Stimulated activated CD4-positive, alpha-beta T cell treated with anti-CD3 and anti-CD28 coated beads, TNF-alpha, amount 100 ng/mL, for 48 hours (primary cell): Measurements from ENCODE around the gene DCLK1.
A peak's percentile ranks its signal among the peaks of the same experiment; 100 is the strongest.
"Not testable (repeated sequence)": the region's sequence is repeated elsewhere in the genome, so short reads cannot be mapped to it uniquely, and the experiment has no call there.

Experiments used
- DNase-seq, 3 donors: peaks; one replicate each; pipeline ENCODE4 v3.0.0-alpha.2; 2020; ENCODE audit warnings: low read depth in 3 of 3

The DCLK1 gene

DNA sequence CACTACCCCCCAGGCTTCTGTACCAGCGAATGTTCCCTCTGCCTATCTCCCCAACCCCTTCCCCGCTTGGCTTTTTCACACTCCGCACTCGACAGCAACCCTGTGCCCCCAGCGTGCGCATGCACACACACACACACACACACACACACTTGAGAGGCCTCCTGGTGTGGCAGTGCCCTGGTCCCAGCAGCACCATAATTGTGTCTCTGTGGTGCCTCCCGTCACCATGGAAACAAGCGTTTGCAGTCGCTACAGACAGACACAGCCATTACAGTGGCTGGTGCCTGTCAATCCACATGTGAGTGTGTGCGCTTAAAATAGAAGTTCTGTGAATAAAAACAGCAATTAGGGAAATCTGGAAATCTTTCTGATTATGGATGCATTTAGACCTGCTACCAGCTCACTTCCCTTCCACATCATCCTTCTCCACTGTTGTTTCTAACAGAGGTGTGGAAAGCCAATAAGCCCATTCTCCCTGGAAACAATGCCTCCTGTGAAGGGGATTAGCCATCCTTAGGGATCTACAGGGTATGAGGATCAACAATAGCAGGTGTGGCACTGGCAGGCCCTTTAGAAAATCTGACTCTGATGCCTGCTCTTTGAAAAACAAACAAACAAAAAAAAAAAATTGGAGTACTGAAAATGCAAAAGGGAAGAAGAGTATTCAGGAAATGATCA is 146.3 kb downstream of the DCLK1 start:
- no peak for DNase-seq

DNA sequence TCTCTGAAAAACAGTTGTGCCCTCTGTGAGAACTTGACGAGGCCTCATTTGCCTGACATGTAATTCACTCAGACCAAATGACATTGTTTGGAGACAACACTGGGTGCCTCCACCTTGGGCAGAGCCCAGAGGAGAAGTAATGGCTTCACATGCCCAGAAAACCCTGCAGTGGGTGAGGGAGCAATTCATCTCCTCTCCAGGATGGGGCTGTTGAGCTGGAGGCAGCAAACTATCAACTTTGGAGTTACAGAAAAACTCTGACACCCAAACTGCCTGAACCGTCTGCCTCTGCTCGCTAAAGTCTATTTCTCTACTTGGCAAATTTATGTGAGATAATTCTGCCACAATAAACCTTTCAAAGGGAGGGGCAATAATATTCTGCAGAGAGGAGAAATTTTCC is 146.9 kb downstream of the DCLK1 start:
- no peak for DNase-seq

DNA sequence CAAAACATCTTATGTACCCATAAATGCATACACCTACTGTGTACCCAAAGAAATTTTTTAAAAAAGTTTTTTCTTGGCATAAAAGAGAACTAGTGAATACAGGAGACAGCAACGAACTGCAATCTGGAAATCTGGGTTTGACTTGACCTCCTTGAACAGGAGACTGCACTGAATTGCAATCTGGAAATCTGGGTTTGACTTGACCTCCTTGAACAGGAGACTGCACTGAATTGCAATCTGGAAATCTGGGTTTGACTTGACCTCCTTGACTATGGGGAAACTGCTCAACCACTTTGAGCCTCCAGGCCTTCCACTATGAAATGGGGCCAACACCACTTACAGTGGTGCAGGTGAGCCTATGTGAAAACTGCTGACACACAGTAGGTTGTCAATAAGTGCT is 147.5 kb downstream of the DCLK1 start:
- DNase-seq: not testable (repeated sequence)

DNA sequence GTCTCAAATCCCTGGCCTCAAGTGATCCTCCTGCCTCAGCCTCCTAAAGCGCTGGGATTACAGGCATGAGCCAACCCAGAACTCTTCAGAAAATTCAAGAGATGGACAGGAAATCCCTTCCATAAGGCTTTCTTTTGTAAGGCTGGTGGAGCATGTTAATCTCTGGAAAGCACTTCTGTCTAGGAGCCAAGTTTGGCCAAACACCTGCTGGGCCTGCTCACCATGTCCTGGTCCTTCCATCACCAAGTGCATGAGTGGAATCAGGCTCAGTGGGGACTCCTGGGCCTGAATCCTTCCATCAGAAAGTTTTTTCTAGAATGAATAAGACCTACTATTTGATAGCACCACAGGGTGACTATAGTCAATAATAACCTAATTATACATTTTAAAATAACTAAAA is 148.0 kb downstream of the DCLK1 start:
- DNase-seq: no peak

DNA sequence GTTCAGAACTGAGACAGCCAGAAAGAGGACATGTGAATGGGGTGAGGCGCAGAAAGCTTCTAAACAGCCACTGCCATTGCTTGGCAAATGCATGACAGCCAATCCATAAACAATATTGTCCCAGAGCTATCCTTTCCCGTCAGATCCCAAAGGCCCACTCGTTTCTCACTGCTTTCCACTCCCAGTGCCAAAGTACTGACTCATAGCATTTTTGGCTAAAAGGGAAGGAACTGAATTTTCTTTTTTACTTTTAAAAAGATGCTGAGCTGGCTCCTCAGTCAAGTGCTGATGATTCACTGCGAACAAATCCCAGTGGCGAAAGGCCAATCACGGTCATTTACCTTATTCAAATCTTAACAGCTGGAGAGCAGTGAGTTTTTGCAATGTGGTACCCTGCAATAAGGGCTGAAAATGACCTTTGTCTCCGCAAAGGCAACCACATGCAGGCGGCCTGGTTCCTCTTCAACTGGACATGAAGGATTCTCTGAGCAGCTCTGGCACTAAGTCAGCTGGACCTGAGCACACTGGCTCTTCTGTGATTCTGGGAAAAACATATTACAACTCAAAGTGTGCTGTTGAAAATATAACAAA is 151.7 kb downstream of the DCLK1 start:
- DNase-seq: no peak

DNA sequence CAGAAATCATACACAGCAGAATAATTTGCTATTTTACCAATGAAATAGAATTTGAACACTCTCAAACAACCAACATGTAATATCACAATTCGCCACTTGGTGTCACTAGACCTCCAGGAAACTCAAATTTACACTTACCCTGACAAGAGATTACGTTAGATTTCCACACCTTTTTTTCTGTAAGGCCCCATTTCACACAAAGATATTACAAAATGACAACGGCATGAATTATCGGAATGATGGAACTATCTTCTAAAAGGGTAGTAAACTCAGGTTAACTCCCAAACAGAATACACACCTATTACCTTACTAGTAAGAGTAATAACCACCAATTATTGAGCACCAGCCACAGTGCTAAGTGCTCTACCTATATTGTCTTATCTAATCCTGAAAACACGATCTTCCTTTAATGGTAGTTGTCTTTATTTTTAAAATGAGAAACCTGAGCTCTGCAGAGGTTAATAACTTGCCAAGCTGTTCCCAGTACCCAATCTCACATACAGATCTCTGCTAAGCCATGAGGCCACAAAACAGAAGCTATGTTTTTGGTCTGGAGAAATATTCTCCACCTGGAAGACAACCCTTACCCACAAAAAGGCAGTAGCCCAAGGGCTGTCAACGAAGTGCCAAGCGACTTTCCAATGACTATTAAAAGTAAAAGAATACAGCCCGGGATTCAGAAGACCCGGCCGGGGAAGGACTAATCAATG is 152.4 kb downstream of the DCLK1 start:
- peak in 1 of 3 donors; percentile 7 for DNase-seq

DNA sequence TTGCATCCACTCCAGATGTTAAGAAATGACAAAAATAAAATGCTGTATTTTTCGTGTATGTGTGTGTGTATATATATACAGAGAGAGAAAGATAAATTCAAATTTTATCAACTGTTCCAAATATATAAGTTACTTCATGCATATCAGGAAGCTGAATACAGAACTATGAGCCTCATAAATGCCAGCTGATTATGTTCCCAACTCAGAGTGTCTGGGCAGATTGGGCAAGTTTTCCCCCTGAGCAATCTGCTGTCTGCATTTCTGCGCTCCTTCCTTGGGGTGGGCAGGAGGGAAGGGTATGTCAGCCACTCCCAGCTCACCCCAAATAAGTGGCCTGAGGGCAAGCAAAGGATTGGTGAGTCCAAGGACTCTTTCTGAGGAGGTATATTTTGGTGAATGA is 154.1 kb downstream of the DCLK1 start:
- no peak for DNase-seq

DNA sequence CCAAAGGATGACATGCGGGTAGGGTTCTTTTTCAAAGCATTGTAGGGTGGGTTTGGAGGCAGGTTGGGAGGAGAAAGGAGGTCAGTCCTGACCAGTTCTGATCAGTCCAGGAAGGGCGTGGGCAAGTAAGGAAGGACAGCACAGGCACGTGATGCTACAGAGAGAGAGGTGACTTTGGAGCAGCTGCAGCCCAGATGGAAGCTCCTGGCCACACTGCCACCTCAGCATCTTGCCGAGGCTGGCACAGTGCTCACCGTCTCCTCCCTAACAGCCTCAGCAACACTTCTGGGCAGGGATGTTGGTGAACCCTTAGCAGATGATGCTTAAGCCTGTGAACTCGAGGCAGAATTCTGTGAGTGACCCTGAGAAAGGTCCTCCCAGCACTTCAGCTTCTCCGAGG is 155.1 kb downstream of the DCLK1 start:
- DNase-seq: no peak

DNA sequence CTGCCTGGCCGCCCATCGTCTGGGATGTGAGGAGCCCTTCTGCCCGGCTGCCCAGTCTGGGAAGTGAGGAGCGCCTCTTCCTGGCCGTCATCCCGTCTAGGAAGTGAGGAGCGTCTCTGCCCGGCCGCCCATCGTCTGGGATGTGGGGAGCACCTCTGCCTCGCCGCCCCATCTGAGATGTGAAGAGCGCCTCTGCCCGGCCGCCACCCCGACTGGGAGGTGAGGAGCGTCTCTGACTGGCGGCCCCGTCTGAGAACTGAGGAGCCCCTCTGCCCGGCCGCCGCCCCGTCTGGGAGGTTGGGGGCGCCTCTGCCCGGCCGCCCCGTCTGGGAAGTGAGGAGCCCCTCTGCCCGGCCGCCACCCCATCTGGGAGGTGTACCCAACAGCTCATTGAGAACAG is 164.2 kb downstream of the DCLK1 start:
- DNase-seq: not testable (repeated sequence)

DNA sequence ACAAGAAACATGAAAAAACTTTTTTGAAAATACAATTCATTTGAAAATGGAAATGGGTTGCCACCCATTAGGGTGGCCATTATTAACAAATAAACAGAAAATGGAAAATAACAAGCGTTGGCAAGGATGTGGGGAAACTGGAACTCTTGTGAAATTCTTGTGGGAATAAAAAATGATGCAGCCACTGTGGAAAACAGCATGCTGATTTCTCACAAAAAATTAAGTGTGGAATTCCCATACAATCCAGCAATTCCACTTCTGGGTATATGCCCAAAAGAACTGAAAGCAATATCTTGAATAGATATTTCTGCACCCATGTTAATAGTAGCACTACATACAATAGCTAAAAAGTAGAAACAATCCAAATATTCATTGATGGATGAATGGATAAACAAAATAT is 165.2 kb downstream of the DCLK1 start:
- DNase-seq: no peak

DNA sequence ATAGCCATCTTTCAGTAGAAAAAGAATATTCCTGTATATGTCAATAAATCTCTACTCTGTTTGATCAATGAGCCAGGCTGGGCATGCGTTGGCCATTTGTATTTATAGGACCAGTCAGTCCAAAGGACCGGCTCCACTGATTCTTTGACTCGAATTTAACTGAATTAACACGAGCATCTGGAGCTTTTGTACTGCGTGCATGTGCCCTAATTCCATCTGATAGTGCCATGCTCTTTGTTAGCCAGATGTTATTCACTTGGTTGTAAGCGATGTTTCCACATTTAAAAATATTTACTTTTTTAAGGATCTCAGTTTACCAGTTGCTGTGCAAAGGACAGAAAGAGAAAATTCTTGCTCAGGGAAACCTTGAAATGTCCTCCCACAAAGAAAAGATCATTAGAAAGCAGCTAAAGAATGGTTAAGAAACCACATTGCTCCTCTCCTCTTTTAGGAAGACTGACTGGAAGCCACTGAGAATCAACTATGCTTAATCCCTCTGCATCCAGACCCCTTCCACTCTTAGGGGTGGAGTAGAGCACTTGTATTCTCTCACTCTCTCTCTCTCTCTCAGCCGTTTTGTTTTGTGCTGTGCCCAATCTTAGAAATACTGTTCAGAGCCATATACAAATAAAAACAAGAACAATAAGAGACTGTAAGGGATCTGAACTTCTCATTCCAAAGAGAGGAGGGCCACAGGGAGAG is 165.8 kb downstream of the DCLK1 start:
- no peak for DNase-seq

DNA sequence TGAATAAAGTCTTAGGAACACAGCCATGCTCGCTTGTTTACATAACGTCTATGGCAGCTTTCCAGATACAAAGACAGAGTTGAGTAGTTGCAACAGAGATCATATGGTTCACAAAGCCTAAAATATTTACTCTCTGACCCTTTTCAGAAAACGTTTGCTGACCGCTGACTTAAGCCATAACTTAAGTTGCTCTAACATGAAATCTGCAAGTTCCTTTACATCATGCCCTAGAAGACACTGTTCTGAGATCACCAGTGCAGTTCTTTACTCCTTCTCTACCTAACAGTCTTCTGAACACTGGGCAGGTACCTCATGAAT is 166.4 kb downstream of the DCLK1 start:
- no peak for DNase-seq

DNA sequence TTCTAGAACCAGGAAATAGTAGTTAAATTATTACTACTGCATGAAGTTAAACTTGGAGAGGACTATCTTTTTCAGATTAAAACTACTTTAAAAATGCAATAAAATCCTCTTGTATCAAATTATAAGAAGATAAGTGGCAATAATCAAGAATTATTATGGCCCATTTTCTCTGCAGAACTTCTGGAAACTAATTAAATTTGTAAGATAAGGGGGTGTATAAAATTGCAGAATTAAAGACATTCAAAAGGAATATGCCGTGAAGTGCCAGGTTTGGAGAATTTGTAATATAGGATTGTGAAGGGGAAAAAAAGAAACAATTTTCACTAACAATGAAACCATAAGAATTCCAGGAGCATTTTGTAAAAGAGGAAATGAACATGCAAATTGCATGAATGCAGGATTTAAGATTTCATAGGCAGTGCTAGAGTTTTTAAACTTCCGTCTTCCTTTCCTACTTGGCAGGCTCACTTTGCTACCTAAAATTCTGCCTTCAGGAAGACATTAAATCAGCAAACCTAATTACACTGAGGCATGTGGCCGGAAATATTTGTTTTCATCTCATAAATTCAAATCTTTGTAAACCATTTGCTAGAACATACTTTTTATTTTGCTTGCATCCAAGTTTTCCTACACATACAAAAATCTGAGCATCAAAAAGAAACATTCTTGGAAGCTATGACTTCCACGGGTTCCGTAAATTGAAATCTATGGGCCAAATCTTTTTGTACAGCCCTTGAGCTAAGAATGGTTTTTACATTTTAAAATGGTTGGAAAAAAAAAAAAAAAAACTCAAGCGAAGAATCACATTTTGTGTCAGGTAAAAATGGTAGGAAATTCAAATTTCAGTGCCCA is 166.9 kb downstream of the DCLK1 start:
- DNase-seq: no peak

DNA sequence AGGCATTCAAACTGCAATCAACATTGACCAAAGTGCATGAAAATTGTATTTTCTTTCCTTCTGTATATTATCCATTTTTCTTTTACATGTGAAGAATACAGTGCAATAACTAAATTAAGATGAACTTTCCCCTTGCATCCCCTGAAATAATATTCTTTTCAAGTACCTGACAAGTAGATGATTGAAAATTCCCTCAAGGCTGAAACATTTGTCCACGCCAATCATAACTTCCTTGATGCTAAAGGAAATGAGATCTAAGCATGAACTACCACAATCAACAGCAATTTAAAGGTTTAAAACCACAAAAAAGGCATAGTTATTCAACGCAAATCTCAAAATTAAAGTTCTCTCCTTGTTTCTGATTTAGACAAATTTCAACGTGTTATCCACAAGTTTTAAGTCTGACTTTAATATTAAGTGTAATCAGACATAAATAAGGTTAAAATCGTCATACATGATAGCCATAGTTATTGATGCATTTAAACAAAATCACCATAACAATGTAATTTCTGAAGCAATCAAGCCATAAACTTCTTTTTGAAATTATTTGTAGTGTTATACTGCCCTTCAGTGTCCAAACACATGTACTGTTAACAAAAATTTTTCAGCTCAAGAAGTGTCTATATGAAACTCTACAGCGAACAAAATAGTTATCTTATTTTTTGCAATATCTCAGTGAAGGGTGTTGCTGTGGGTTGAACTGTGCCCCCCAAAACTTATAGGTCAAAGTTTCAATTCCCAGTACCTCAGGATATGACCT is 169.5 kb downstream of the DCLK1 start:
- DNase-seq: no peak

DNA sequence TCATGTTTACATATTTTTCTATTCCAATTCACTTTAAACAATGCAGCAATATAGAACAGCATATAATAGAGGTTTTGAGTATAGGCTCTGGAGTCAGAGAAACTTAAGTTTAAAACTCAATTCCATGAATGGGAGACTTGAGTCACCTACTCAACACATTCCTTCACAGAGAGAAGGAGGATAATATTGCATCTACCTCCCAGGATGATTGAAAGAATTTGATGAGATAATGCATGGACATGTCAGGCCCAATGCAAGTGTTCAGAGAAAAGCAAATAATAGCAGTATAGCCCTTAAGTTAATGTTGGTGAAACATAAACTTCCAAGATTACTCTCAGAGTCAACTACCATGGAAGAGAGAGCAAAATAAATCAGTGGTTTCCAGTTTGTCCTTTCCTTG is 170.2 kb downstream of the DCLK1 start:
- DNase-seq: no peak

DNA sequence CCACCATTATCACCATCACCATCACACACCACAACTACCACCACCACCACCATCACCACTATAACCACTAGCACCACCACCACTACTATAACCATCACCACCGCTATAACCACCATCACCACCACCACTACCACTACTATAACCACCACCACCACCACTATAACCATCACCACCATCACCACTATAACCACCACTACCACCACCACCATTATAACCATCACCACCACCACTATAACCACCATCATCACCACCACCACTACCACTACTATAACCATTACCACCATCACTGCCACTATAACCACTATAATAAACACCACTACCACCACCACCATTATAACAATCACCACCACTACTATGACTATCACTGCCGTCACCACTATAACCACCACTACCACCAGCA is 173.2 kb downstream of the DCLK1 start:
- DNase-seq: no peak

DNA sequence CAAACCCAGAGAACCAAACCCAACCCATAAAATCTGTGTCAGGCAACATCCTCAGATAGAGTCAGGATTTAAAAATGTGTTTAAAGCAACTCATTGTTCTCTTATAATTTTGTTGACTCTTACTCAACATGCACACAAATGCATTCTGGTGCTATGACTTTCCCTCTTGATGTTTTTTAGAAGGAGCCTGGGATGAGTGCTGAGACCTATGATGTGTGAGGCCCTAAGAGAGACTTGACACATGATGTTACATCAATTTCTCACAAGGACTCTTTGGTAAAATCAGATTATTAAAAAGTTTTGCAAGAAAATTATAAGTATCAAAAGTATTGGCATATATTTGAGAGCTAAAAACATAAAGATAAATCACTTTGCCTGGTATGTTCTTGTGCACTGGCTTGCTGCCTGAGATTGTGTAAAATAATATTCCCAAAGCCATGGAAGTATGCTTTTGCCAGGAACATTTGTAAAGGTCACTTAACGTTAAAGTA is 173.9 kb downstream of the DCLK1 start:
- DNase-seq: no peak

DNA sequence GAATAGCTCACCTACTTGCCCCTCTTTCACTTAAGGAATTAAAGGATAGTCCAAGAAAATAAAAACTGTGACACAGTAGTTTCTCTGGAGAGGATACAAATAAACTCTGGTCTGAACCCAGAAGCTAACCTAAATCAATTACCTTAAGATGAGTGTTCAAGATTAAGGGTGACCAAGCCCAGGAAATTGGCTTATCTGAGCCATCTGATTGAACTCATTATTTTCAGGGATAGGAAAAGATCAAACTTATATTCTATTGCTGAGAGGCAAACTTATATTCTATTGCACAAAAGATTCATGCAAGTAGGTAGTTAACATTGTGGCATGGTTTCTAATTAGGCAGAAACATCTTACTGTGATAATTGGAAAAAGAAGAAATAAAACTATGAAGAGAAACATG is 175.1 kb downstream of the DCLK1 start:
- no peak for DNase-seq

DNA sequence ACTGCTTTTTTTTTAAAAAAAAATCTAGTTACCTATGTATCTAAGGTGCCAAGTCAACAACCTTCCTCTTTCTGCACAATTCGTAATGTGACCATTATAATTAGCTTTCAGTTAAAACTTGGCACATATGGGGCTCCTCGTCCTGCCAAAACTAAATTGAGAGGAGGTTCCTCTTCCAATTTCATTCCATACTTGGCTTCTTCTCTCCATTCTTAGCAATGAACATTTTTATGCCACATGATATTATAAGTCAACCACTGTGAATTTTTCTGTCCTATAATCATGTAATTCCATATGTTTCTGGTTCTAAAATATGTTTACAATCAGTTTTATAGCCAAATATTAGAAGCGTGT is 177.0 kb downstream of the DCLK1 start:
- no peak for DNase-seq

DNA sequence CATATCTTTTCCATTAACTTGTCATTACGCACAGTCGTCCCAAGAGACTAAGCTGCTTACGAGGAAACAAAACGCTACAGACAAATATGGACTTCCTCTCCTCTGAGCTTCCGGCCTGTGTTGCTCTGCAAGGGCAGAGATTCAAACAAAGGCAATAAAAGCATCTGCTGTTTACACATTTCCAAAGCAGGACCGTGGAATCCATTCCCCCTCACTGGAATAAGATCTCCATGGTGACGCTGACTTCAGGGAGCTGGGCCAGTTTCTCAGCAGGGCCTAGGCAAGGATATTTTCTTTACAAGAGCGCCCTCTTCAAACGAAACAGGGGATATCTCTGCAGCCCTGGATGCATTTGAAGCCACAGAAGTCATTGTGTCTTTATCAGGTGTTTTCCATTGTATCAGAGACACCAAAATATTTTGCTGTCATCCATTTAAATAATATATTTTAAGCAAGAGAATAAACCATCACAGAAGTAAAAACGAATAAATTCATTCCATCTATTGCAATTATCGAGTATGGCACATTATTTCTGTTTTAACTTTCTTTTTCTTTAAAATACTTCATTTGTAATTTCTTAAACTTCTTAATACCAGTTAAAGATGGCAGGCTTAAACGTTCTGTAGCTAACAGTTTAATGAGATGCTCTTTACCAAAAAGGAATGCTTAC is 177.5 kb downstream of the DCLK1 start:
- DNase-seq: no peak

DNA sequence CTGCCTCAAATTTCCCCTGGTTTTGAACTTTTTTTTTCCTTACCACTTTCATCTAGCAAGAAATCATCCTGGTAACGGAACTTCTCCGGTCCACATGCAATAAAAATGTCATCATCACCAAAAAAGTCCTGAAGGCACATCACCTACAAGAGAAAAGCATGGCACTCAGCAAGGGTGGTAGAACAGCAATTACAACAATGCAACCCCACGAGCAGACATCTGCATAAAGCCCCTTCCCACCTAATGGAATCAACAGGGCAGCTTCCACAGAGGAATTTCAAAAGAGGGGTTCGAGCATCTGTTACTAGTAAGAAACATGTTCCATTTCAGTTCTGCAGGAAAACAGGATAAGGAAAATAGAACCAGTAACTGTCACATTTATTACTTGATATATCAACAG is 183.9 kb downstream of the DCLK1 start:
- no peak for DNase-seq
